CD4-positive, alpha-beta memory T cell (primary cell): Measurements from ENCODE around the gene ZBTB7B. TPM values are rescaled to one million over a fixed set of nuclear protein-coding genes. Genes with fewer than 3 reads are reported as not detected.

Experiments
- CTCF ChIA-PET: fragments of 350-600 bp; sonication (Branson Sonifier 250); formaldehyde crosslinking; loops from one replicate; lab custom pipeline; 2021; ENCODE audit warnings: inconsistent platforms; ENCODE audit not compliant: partially characterized antibody; lab: Charles Lee
- POLR2A ChIA-PET: fragments of 350-600 bp; sonication (Branson Sonifier 250); formaldehyde crosslinking; loops from one replicate; lab custom pipeline; 2021; ENCODE audit not compliant: partially characterized antibody; lab: Charles Lee
- DNase-seq, 5 donors: peaks; one replicate each; pipeline versions ENCODE4 v3.0.0 to v3.0.0-alpha.2; 2020 to 2022; ENCODE audit warnings: mixed read lengths in 1 of 5
- H3K27ac ChIP-seq: one replicate; pipeline ENCODE4 v1.7.0; 2013; ENCODE audit warnings: low read depth, low read length
- H3K27me3 ChIP-seq: 2 replicates; pipeline ENCODE4 v1.7.0; 2013; ENCODE audit warnings: mild to moderate bottlenecking, low read length, moderate library complexity; ENCODE audit not compliant: insufficient read depth
- H3K36me3 ChIP-seq: 2 replicates; pipeline ENCODE4 v1.7.0; 2013; ENCODE audit warnings: mild to moderate bottlenecking, low read length, moderate library complexity; ENCODE audit not compliant: insufficient read depth
- H3K4me1 ChIP-seq: 2 replicates; pipeline ENCODE4 v1.7.0; 2013; ENCODE audit warnings: mild to moderate bottlenecking, low read length, moderate library complexity; ENCODE audit not compliant: insufficient read depth
- H3K4me3 ChIP-seq, 2 donors: one replicate each; pipeline ENCODE4 v1.7.0; 2013; ENCODE audit warnings: low read length in 2 of 2, mild to moderate bottlenecking in 1 of 2
- H3K9me3 ChIP-seq, 2 donors: one replicate each; pipeline ENCODE4 v1.7.0; 2013; ENCODE audit warnings: low read length in 2 of 2, control low read depth in 1 of 2; ENCODE audit not compliant: control insufficient read depth in 1 of 2
- H3K27ac Mint-ChIP-seq, 7 donors: one replicate each; pipeline ENCODE4 v1.8.0; 2020 to 2021; ENCODE audit warnings: mixed read lengths in 7 of 7, mild to moderate bottlenecking in 6 of 7, inconsistent platforms in 3 of 7, moderate library complexity in 3 of 7
- H3K27me3 Mint-ChIP-seq, 2 donors: one replicate each; pipeline ENCODE4 v1.8.0; 2020 to 2021; ENCODE audit warnings: mixed read lengths in 2 of 2
- H3K36me3 Mint-ChIP-seq, 2 donors: one replicate each; pipeline ENCODE4 v1.8.0; 2020 to 2021; ENCODE audit warnings: mixed read lengths in 2 of 2, inconsistent platforms in 1 of 2, mild to moderate bottlenecking in 1 of 2
- H3K4me1 Mint-ChIP-seq, 4 donors: one replicate each; pipeline ENCODE4 v1.8.0; 2020 to 2021; ENCODE audit warnings: mixed read lengths in 4 of 4, mild to moderate bottlenecking in 1 of 4
- H3K4me3 Mint-ChIP-seq, 8 donors: one replicate each; pipeline ENCODE4 v1.8.0; 2020 to 2021; ENCODE audit warnings: mixed read lengths in 8 of 8, mild to moderate bottlenecking in 7 of 8, moderate library complexity in 6 of 8, inconsistent platforms in 3 of 8
- H3K9me3 Mint-ChIP-seq, 8 donors: one replicate each; pipeline ENCODE4 v1.8.0; 2020 to 2021; ENCODE audit warnings: mixed read lengths in 8 of 8, mild to moderate bottlenecking in 5 of 8, inconsistent platforms in 3 of 8, moderate library complexity in 1 of 8
- intact Hi-C: fragments of 100-400 bp; cut with micrococcal nuclease; formaldehyde crosslinking; loops from one replicate; pipeline ENCODE4 v1.15.1; 2023
- polyA plus RNA-seq, 2 donors: library from polyadenylated mRNA; unstranded; fragments of 300-500 nt; fragmentation: Illumina TruSeq; gene quantifications; one replicate each; pipeline ENCODE4 v1.2.3, GENCODE V29; 2021
- total RNA-seq, 2 experiments: library from RNA; stranded (reverse); gene quantifications; one replicate each; pipeline ENCODE4 v1.2.3, GENCODE V29; 2021

The ZBTB7B gene
- total and polyA plus RNA-seq, 4 experiments from 2014 or later = 3.4 to 92.7 (median 48.9) TPM

DNA sequence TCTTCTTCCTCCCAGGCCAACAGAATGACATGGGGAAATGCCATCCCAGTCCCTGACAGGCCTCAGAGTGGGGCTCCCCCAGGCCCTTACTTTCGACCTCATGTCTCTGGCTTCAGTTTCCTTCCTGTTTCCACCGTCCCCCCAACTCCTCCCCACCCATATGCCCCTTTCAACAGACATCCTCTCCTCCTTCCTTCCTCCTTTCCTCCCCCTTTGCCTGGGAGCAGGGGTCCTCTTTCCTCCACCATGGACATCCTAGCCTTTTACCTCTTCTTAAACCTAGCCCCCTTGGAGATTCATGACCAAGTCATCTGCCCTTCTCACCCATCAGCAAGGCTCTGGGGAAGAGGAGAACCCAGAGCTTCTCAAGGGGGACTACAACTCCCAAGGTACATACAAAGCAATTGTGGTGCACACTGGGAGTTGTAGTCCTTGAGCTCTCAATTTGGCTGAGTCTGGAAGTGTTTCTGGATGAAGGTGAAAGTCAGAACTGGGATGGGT lies 4.0 kb downstream of the ZBTB7B start:
- H3K36me3 ChIP-seq = no peaks in the 10 kb centered on the region
- no peaks in the 10 kb centered on the region for H3K27me3 Mint-ChIP-seq
- POLR2A ChIA-PET = interaction anchor here (1.1 to 38.9 kb wide), 6 partner anchors 9 to 448 kb away, joined by 3 to 1543 read pairs (median 14); partner anchors contain the start of genes CKS1B, FLAD1, LENEP and PBXIP1
- H3K27ac ChIP-seq = peak overlapping the region; percentile 86
- H3K4me1 Mint-ChIP-seq = peaks cover 28 to 90% (median 45%) of the 10 kb centered on the region in 4 donors
- peaks cover 70% of the 10 kb centered on the region for H3K4me1 ChIP-seq
- peaks cover 0 to 28% of the 10 kb centered on the region in 2 donors for H3K36me3 Mint-ChIP-seq
- H3K9me3 ChIP-seq = no peaks in the 10 kb centered on the region
- intact Hi-C loops = no loop called here
- CTCF ChIA-PET = interaction anchor here (1.0 to 18.7 kb wide), 5 partner anchors 7 to 38 kb away, joined by 3 to 381 read pairs (median 3); partner anchors contain the start of genes LENEP and ZBTB7B
- H3K27me3 ChIP-seq = no peaks in the 10 kb centered on the region
- H3K4me3 Mint-ChIP-seq = peak overlapping the region; percentile 16 to 97 (median 73)
- H3K4me3 ChIP-seq = peak overlapping the region; percentile 9 to 38
- DNase-seq = peak in 4 of 5 donors; percentile 48 to 64 (median 56)
- peak overlapping the region; percentile 81 to 98 (median 93) for H3K27ac Mint-ChIP-seq
- H3K9me3 Mint-ChIP-seq = no peaks in the 10 kb centered on the region

- Histone ChIP-seq H3K4me1 (peaks cover 77% of the 10 kb centered on the region), H3K36me3 (no peaks in the 10 kb centered on the region), H3K9me3 (no peaks in the 10 kb centered on the region), H3K27me3 (no peaks in the 10 kb centered on the region), H3K4me3 (no peak overlapping the region), H3K27ac (peak overlapping the region; percentile 86)
- H3K9me3 Mint-ChIP-seq = no peaks in the 10 kb centered on the region
- H3K27me3 Mint-ChIP-seq = no peaks in the 10 kb centered on the region
- intact Hi-C loops = no loop called here
- POLR2A ChIA-PET = interaction anchor here (1.1 to 38.9 kb wide), 7 partner anchors 6 to 71 kb away, joined by 3 to 1543 read pairs (median 17); partner anchors contain the start of genes CKS1B, FLAD1, LENEP and PBXIP1
- peaks cover 32 to 92% (median 49%) of the 10 kb centered on the region in 4 donors for H3K4me1 Mint-ChIP-seq
- peak overlapping the region in 5 of 7 donors; percentile 35 to 95 (median 91) for H3K27ac Mint-ChIP-seq
- H3K36me3 Mint-ChIP-seq = peaks cover 0 to 26% of the 10 kb centered on the region in 2 donors
- peak overlapping the region in 6 of 8 donors; percentile 10 to 97 (median 57) for H3K4me3 Mint-ChIP-seq
- DNase-seq = peak in 1 of 5 donors; percentile 37
- CTCF ChIA-PET = interaction anchor here (1.0 to 18.7 kb wide), 7 partner anchors 7 to 52 kb away, joined by 3 to 381 read pairs (median 5); partner anchors contain the start of genes LENEP, PBXIP1 and ZBTB7B
Observed at GRCh38 chr1:155007251-155007828, 4.7 kb downstream of the ZBTB7B start.

DNA sequence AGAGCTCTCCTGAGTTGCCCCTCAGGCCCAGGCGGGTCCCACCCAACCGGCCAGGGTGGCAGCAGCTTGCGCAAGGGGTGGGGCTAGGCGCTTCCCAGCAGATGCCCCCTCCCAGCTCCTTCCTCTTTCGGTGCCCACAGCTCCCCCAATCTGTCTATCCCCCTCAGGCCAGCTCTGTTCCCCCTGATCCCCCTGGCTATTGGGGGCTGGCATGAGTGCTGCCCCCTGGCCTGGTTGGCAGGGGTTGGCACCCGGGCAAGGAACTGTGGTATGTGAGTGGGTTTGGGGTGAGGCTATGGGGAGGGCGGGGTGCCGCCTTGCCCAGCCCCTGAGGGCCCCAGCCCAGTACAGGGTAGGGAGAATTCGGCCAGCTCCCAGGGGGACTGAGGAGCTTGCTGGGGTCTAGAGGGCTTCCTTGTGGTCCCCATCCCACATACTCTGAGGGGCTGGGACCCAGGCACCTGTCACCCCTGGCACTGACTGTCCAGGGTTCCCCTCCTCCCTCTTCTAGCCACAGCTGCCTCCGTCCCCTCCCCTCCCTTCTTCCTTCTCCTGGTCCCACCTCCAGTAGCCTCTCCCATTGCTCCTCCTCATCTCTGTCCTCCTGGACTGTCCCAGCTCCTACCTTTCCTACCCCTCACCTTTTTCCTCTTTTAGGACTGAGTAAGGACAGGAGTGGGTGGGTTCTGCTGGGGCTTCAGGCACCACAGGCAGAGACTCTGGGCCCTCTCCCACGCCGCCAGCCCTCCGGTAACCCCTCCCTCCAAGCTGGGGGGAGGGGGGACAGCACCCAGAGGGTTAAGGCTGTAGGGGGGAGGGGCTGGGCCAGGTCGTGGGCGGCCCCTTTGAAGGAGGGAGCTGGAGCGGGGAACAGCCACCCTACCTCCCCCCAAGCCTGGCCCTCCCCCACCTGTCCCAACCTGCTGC lies 5.7 kb downstream of the ZBTB7B start:
- H3K4me1 Mint-ChIP-seq = peaks cover 41 to 96% (median 58%) of the 10 kb centered on the region in 4 donors
- peak in 2 of 5 donors; percentile 20 to 59 for DNase-seq
- H3K9me3 ChIP-seq = no peaks in the 10 kb centered on the region
- peak overlapping the region; percentile 80 to 96 (median 93) for H3K27ac Mint-ChIP-seq
- intact Hi-C loops = no loop called here
- peak overlapping the region; percentile 76 to 85 for H3K4me3 ChIP-seq
- H3K27me3 Mint-ChIP-seq = no peaks in the 10 kb centered on the region
- ChIA-PET CTCF (interaction anchor here (0.9 to 18.7 kb wide), 6 partner anchors 9 to 448 kb away, joined by 3 to 381 read pairs (median 4); partner anchors contain the start of genes LENEP, PBXIP1 and ZBTB7B), POLR2A (interaction anchor here (0.7 to 38.9 kb wide), 10 partner anchors 7 to 72 kb away, joined by 3 to 1543 read pairs (median 7); partner anchors contain the start of genes ADAM15, CKS1B, FLAD1 and LENEP)
- H3K27me3 ChIP-seq = no peaks in the 10 kb centered on the region
- peaks cover 86% of the 10 kb centered on the region for H3K4me1 ChIP-seq
- H3K27ac ChIP-seq = peak overlapping the region; percentile 86
- peak overlapping the region; percentile 90 to 98 (median 96) for H3K4me3 Mint-ChIP-seq
- H3K9me3 Mint-ChIP-seq = peaks cover 0 to 3% (median 0%) of the 10 kb centered on the region in 8 donors
- H3K36me3 Mint-ChIP-seq = peaks cover 0 to 30% of the 10 kb centered on the region in 2 donors
- H3K36me3 ChIP-seq = no peaks in the 10 kb centered on the region

DNA sequence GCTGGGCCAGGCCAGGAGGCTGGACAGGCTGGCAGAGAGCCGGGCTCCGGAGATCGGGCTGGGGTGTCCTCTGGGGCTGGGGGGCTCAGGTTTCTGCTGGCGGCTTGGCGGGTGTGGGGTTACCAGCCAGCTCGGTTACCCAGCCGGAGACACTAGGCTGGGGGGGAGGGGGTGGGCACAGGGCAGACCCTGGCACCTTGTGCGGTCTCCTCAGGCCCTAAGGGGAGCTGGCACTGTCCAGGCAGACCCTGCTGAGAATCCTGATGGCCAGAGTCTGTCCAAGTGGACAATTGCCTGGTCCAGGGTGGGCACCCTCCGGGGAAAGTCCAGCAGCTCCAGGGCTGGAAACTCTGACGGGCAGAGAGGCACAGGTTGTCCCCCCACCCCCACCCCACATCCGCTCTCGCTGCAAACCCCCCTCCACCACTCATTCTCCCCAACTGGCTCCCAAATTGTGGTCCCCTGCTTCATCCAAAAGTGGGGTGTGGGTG lies 6.7 kb downstream of the ZBTB7B start:
- peak in 2 of 5 donors; percentile 30 to 64 for DNase-seq
- Mint-ChIP-seq H3K27me3 (no peaks in the 10 kb centered on the region), H3K4me3 (peak overlapping the region; percentile 90 to 98 (median 96)), H3K27ac (peak overlapping the region; percentile 90 to 96 (median 94)), H3K9me3 (peaks cover 0 to 3% (median 0%) of the 10 kb centered on the region in 8 donors), H3K4me1 (peaks cover 48 to 97% (median 64%) of the 10 kb centered on the region in 4 donors), H3K36me3 (peaks cover 2 to 35% of the 10 kb centered on the region in 2 donors)
- POLR2A ChIA-PET = interaction anchor here (1.1 to 38.9 kb wide), 8 partner anchors 8 to 1042 kb away, joined by 3 to 1543 read pairs (median 14); partner anchors contain the start of genes CKS1B, FLAD1, LENEP and PBXIP1
- H3K4me3 ChIP-seq = peak overlapping the region; percentile 76 to 85
- H3K36me3 ChIP-seq = no peaks in the 10 kb centered on the region
- no peaks in the 10 kb centered on the region for H3K9me3 ChIP-seq
- H3K27me3 ChIP-seq = no peaks in the 10 kb centered on the region
- CTCF ChIA-PET = interaction anchor here (0.9 to 18.7 kb wide), 2 partner anchors 10 to 449 kb away, joined by 3 to 381 read pairs; partner anchors contain the start of genes LENEP and ZBTB7B
- peaks cover 91% of the 10 kb centered on the region for H3K4me1 ChIP-seq
- intact Hi-C loops = no loop called here
- H3K27ac ChIP-seq = peak overlapping the region; percentile 86

DNA sequence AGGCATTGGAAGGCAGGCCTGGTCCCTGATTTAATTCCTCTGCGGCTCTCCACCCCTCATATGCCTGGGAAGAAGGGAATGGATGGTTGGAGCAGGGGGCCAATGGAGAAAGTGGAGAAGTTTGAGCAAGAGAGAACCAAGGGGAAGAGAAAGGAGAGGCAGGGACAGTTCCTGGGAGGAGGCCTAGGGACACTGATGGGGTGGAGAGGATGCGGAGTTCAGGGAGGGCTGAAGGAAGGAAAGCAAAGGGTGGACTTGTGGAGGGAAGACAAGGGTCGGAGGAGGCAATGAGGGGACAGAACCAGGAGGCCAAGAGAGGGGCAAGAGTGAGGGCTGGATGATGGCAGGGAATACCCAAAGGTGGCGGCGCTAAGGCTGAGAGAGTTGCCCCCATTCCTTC lies 7.1 kb downstream of the ZBTB7B start:
- no peaks in the 10 kb centered on the region for H3K27me3 Mint-ChIP-seq
- intact Hi-C loops = loop anchor here (1.0 kb wide), 1 partner anchor 7 kb away; the partner anchor contains the start of gene ZBTB7B
- Histone ChIP-seq H3K4me3 (peak overlapping the region; percentile 76 to 85), H3K4me1 (peaks cover 91% of the 10 kb centered on the region), H3K27ac (peak overlapping the region; percentile 86), H3K27me3 (no peaks in the 10 kb centered on the region), H3K9me3 (no peaks in the 10 kb centered on the region), H3K36me3 (no peaks in the 10 kb centered on the region)
- peaks cover 45 to 97% (median 63%) of the 10 kb centered on the region in 4 donors for H3K4me1 Mint-ChIP-seq
- peak overlapping the region; percentile 90 to 98 (median 96) for H3K4me3 Mint-ChIP-seq
- H3K36me3 Mint-ChIP-seq = peaks cover 4 to 30% of the 10 kb centered on the region in 2 donors
- CTCF ChIA-PET = interaction anchor here (18.7 kb wide), 1 partner anchor 11 kb away, joined by 381 read pairs; the partner anchor contains the start of genes LENEP and ZBTB7B
- peak overlapping the region; percentile 90 to 96 (median 93) for H3K27ac Mint-ChIP-seq
- POLR2A ChIA-PET = interaction anchor here (0.6 to 38.9 kb wide), 9 partner anchors 7 to 1043 kb away, joined by 3 to 1543 read pairs (median 4); partner anchors contain the start of genes CKS1B, FLAD1, KRTCAP2 and LENEP
- H3K9me3 Mint-ChIP-seq = peaks cover 0 to 3% (median 0%) of the 10 kb centered on the region in 8 donors
- DNase-seq = peak in 1 of 5 donors; percentile 32
